HG03103 (cell line): ENCODE measurements around the gene MGST2.

ENCODE experiments used
- ATAC-seq: cut with Tn5 transposase; IDR thresholded peaks from one replicate; pipeline ENCODE4 v1.9.1; 2021; ENCODE audit warnings: low read depth; ENCODE audit not compliant: unreplicated experiment

Gene MGST2

DNA sequence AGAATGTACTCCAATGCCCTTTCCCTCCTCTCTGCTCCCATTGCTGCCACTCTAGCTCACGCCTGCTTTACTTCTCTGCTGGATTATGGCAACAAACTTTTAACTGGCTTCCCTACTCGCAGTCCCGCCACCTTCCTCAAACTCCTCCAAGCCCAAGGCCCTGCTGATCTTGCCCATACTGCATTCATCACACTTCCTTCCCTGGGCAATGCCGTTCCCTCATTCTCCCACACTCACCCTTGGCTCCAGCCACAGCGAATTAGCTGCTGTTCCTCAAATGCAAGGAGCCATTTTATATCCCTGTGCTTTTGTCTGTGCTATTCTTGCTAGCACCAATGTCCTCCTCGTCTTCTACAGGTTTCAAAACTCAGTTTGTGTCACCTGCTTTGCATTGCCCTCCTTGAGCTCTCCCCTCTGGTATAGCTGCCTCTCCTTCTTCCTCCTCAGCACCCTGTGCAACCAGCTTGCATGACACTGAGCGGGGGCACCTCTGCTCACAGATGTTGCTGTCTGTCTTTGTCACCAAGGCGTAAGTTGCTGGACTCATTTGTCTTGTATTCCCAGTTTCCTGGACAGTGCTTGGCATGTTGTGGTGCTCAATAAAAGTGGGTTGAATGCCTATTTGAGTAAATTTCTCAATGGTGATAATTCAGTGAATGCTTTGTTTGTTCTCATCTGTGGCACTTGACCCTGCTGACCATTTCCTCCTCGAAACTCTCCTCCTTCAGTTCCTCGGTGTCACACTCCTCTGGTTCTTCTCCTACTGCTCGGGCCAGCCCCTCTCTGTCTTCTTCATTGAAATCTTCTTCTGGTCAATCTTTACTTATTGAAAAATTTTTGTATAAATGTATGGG lies 22.4 kb upstream of the MGST2 start:
- ATAC-seq, result no peak

GRCh38 chr4:139645458-139645857 lies 20.2 kb upstream of the MGST2 start:
- ATAC-seq, result no peak

GRCh38 chr4:139647184-139647583 lies 18.4 kb upstream of the MGST2 start:
- ATAC-seq, result no peak

- no peak for ATAC-seq
Measured at GRCh38 chr4:139647952-139648351, 17.7 kb upstream of the MGST2 start.

- ATAC-seq, result no peak
Measured at GRCh38 chr4:139651282-139652194, 14.1 kb upstream of the MGST2 start.

GRCh38 chr4:139654516-139654915 lies 11.1 kb upstream of the MGST2 start:
- no peak for ATAC-seq

DNA sequence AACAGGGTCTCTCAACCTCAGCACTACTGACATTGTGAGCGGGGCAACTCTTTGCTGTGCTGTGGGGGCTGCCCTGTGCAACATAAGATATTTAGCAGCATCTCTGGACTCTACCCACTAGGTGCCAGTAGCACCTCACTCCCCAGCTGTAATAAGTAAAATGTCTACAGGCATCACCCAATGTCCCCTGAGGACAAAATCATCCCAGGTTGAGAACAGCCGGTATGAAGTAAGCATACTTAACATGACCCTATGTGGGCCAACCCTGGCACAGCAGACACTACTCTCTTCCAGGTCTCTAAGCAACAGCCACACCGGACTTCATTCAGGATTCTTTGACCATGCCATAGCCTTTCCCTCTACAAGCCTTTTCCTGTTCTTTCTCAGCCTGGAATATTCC lies 10.5 kb upstream of the MGST2 start:
- ATAC-seq, result no peak

DNA sequence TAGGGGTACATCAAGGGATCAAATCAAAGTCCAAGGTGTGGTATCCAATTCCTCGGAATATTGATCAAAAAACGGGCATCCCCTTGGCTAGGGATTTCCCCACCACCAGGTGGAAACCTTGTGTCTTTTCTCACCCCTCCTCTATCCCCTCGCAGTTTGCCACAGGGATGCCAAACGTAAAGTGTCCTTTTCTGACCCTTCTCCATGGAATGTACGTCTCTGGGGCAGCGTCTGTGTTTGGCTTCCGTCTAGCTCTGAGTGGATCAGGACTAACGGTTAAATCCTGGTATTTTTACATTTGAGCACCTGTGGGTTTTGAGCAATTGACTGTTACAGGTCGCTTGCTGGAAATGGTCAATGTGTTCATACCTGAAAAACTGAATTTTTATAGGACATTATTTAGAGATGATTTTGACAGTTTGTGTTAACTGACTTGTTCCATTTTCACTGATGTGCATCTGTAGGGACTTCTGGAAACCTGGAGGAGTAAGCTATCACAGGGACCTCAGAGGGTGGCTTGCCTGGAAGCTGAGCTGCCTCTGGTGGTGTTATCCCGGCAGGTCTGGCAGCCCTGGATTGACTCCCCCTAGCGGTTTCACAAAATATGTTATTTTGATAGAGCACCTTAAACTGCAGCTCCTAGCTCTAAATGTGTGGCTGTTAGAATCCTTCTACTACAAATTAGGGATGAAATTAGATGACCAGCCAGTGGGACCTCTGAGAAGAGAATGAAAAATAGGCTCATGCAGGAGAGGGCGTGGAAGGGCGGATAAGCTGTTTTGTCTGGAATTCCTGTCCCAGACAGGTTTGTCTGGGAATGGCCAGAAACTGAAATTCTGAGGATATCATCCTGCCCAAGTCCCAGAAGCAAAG lies 8.8 kb upstream of the MGST2 start:
- peak; percentile 68 for ATAC-seq

DNA sequence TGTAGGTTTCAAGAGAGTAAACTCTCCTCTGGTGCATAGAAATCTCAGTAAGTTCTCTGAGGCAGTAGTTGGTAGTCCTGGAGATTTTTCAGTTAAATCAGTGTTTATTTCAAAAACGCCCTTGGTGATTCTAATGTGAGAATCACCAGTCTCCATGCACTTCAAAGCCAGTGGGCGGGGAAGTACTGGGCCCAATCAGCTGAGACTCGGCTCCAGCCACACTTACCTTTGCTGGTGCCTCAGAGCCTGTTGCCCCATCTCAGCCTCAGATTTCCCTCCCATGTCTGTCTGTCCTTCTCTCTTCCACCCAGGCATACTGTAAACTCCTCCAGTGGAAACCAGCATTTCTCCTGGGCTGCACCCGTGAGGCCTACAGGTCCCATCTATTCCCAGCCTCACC lies 7.4 kb upstream of the MGST2 start:
- ATAC-seq, result no peak

DNA sequence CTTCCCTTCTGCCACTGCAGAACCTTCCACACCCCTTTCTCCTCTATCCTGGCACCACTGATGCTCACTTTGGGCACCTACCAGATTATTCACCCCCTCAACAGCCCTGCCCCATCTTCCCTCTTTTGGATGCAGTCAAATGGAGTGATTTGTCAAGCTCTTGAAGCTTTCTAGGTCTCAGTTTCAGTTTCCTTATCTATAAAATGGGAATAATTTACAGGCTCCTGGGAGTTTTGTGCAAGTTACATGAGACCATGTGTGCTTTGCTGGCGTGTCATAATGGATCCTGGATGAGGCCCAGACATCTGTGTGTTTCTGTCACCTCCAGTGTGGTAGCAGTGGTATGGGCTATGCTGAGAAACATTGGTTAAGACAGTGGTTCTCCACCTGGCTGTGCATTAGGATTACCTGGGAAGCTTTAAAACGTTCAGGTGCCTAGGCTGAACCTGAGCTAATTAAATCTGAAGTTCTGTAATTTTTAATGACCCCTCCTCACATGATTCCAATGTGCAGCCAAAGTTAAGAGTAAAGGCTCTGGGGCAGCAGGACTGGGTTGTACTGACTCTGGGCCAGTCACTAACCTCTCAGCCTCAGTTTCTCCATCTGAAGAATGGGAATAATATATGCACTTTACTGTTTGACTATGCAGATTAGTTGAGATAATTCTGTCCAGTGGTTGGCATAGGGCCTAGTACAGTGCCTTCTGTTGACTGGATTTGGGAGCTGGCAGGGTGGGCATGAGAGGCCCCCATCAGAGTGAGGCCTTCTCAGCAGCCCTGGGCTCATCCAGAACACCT lies 6.8 kb upstream of the MGST2 start:
- no peak for ATAC-seq

DNA sequence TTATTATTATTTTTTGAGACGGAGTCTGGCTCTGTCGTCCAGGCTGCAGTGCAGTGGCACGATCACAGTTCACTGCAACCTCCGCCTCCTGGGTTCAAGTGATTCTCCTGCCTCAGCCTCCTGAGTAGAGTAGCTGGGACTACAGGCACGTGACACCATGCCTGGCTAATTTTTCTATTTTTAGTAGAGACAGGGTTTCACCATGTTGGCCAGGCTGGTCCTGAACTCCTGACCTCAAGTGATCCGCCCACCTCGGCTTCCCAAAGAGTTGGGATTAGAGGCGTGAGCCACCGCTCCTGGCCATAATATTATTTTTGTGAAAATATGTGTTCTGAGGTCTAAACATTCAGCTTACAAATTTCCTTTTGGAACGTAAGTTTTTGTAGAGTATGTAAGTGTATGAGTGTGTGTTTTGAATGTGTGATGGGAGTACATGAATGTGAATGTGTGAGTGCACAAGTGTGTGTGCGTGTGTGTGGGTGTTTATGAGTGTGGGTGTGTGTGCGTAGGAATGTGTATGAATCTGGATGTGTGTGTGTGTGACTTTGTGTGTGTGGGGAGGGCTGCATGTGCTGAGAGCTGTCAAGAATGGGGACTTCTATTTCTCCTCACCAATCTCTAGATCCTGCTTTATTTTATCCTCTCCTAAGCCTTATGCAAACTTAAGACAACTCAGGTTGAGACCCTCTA lies 5.7 kb upstream of the MGST2 start:
- ATAC-seq, result no peak

DNA sequence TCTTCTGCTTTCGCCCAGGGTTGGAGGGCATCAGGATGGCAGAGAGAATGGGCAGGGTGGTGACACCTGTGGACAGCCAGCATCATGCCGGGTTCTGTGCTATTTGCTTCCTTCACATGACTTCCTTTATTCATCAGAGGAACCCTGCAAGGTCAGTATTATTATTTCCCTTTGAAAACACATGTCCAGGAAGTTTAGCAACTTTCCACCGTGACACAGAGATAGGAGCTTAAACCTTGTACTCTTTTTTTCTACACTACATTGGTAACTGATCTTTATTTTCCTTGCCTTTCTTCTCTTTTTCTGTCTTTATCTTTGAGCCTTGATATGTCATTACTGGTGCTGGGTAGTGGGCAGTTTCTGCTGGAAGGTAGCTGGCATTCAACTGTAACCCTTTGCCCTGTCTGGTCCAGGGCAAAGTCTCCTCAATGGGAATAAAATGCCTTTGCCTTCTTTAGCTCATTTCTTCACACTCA lies 5.0 kb upstream of the MGST2 start:
- no peak for ATAC-seq

DNA sequence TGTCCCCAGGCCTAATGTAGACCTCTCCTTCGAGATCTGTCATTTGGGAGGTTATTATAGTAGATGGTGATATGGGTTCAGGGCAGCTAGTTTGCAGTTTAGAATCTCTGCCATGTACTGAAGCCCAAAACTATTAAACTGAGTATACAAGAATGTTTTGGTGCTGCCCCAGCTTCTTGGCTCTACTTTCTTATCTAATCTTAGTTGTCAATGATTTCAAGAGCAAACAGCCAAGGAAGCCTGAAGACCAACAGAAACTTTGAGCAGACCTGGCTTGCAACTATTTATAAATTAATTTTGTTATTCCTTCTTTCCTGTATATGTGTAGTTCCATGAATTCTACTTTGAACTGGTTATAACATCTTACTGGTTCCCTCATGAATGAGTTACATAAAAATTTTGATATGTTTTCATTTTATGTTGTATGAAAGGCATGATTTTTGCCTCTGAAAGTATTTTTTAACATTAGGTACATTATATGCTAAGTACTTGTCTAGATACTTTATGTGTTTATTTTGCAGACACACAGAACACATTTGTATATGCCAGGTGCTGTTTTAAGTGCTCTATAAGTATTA lies 2.0 kb upstream of the MGST2 start:
- no peak for ATAC-seq

GRCh38 chr4:139664442-139664841 lies 1.2 kb upstream of the MGST2 start:
- no peak for ATAC-seq

DNA sequence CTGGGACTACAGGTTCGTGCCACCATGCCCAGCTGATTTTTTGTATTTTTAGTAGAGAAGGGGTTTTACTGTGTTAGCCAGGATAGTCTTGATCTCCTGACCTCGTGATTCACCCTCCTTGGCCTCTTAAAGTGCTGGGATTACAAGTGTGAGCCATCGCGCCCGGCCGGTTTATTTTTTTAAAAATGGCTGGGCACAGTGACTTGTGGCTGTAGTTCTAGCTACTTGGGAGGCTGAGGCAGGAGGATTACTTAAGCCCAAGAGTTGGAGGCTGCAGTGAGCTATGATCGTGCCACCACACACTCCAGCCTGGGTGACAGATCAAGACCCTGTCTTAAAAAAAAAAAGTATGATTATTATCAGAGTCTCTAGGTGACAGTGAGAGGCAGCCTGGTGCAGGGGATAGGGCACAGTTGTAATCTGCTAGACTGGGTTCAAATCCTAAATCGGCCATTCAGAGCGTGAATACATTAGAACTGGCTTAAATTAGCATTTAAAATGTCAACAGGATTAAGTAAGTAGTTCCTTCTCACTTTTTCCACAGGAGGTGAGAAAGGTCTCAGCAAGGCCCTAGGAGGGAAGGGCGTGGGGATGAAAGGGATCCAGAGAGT lies 435 bp upstream of the MGST2 start:
- no peak for ATAC-seq

DNA sequence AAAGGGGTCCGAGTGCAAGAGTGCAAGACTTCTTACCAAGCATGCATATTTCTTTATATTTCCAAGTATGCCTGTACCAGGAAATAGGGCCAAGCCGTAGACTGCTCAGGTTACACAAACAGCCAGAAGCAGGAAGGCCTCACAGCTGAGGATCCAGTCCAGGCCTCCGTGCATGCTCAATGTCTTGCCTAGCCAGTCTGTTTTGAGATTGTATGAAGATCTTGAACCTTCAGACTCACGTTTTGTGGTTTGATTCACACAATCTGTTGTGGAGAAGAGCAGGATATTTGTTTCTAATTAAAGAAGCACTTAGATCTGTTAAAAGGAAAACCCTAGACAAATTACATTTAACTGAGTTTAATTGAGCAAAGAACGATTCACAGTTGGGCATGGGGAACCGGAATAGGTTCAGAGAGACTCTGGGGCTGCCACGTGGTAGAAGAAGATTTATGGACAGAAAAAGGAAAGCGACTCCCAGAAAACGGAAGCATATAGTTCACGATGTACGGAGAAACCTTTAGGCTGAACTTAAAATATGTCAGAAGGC lies 1.2 kb downstream of the MGST2 start:
- ATAC-seq, result no peak

DNA sequence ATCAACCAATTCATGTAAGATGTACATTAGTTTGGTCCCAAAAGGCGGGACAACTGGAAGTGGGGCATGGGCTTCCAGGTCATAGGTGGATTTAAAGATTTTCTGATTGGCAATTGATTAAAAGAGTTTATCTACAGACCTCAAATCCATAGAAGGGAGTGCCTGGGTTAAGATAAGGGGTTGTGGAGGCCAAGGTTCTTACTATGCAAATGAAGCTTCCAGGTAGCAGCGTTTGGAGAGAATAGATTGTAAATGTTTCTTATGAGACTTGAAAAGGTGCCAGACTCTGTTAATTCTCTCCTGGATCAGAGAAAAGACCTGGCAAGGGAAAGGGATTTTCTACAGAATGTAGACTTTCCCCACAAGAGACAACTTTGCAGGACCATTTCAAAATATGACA lies 2.4 kb downstream of the MGST2 start:
- no peak for ATAC-seq

DNA sequence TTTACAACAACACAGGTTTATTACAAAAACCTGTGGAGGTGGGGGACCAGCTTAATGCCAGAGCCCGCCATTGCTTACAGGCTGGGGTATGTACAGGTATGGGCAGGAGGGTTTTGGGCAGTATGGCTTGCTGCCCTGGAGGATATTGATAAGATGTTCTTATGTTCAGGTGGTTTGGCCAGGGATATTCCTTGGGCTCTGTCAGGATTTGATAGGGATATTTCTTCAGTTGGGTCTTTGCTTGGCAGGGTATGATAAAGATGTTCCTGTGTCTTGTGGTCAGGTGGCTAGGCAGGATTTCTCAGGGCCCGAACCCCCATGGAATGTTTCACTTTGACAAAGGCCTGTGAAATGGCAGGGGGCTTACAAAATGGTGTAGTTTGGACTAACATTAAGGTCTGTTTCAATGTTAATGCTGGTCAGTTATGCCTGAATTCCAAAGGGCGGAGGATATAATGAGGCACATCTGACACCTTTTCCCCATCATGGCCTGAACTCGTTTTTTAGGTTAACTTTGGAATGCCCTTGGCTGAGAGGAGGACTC lies 3.1 kb downstream of the MGST2 start:
- ATAC-seq, result no peak
